Upper lobe of right lung (tissue), 1 donor: Measurements from ENCODE around the gene LMO7. TPM values are rescaled to one million over a fixed set of nuclear protein-coding genes. Genes with fewer than 3 reads are reported as not detected.

Experiments used
- ATAC-seq: fragments of 200-7000 bp; cut with Tn5 transposase; one replicate; pipeline ENCODE4 v1.9.1; 2020; ENCODE audit warnings: mild to moderate bottlenecking, moderate library complexity
- DNase-seq: peaks from one replicate; pipeline ENCODE4 v3.0.0-alpha.2; 2020
- H3K27ac ChIP-seq: fragments of 200-600 bp; one replicate; pipeline ENCODE4 v1.8.0; 2022
- H3K27me3 ChIP-seq: fragments of 200-600 bp; one replicate; pipeline ENCODE4 v1.8.0; 2022; ENCODE audit warnings: mild to moderate bottlenecking
- H3K36me3 ChIP-seq: fragments of 200-600 bp; one replicate; pipeline ENCODE4 v1.8.0; 2022
- H3K4me1 ChIP-seq: fragments of 200-600 bp; one replicate; pipeline ENCODE4 v1.8.0; 2022
- H3K4me3 ChIP-seq: fragments of 200-600 bp; one replicate; pipeline ENCODE4 v1.8.0; 2022; ENCODE audit warnings: mild to moderate bottlenecking
- H3K9me3 ChIP-seq: fragments of 200-600 bp; one replicate; pipeline ENCODE4 v1.8.0; 2022
- intact Hi-C: fragments of 100-400 bp; cut with DNase I; formaldehyde crosslinking; loops from one replicate; pipeline ENCODE4 v1.11.0; 2022
- total RNA-seq: library from RNA; stranded (reverse); fragmentation: NEBNext Ultra II Directional; extraction: Animal tissue kit (Norgen Biotek cat#: 25700); gene quantifications from one replicate; pipeline ENCODE4 v1.2.1, GENCODE V29; 2021
- TF ChIP-seq, protein P1 (sequence below): fragments of 200-600 bp; IDR thresholded peaks from one replicate; pipeline ENCODE4 v1.8.0; 2022; ENCODE audit warnings: antibody characterized with exemption
- donor health status: DM: no; HTN: yes; CAD: no; lungs with severe emphysema.

Gene LMO7
- total RNA-seq, 1 donor from 2014 or later, result 549 TPM

DNA sequence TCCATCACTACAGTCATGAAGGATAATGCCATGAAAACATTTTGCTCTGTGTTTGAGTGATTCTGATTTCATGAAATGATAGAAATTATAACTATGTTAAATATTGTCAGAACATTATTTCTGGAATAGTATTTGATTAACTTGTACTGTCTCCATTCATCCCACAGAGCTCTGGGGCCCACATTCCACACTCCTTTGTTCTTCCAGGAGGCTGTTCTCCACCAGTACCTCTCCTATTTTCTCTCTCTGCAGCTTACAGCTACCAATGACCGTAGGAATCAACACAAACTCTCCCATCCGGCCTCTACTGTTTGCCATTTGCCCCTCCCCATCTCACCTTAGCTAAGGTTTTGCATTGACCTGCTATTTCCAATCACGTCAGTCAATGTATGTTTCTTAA, 240.9 kb downstream of the LMO7 start:
- TF ChIP-seq, protein P1, sequence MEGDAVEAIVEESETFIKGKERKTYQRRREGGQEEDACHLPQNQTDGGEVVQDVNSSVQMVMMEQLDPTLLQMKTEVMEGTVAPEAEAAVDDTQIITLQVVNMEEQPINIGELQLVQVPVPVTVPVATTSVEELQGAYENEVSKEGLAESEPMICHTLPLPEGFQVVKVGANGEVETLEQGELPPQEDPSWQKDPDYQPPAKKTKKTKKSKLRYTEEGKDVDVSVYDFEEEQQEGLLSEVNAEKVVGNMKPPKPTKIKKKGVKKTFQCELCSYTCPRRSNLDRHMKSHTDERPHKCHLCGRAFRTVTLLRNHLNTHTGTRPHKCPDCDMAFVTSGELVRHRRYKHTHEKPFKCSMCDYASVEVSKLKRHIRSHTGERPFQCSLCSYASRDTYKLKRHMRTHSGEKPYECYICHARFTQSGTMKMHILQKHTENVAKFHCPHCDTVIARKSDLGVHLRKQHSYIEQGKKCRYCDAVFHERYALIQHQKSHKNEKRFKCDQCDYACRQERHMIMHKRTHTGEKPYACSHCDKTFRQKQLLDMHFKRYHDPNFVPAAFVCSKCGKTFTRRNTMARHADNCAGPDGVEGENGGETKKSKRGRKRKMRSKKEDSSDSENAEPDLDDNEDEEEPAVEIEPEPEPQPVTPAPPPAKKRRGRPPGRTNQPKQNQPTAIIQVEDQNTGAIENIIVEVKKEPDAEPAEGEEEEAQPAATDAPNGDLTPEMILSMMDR, result no peak
- Histone ChIP-seq H3K4me3 (no peak overlapping the region), H3K27ac (no peak overlapping the region), H3K9me3 (no peaks in the 10 kb centered on the region), H3K27me3 (no peaks in the 10 kb centered on the region), H3K36me3 (no peaks in the 10 kb centered on the region), H3K4me1 (no peaks in the 10 kb centered on the region)
- ATAC-seq (no peak), DNase-seq (no peak)
- intact Hi-C loops, result loop anchor here (10.0 kb wide), 2 partner anchors 598 to 1028 kb away; no protein-coding TSS in a partner anchor

DNA sequence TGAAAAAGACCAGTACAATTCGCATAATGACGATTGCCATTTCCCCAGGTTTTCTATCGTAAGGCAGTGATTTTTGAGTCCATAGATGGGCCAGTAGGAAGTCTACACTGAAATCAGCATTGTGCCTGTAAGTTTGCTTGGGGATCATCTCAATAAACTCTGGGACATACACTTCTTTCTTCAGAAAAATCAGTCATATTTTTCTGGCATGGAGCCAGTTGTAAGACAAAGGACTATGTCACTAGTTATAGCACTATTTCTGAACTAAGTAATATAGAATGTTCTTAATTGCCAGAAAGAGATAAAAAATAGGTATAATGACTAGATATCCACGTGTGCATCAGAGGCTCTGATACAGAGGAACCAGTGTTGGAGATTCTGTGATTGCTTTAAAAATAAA, 243.5 kb downstream of the LMO7 start:
- intact Hi-C loops, result loop anchor here (10.0 kb wide), 2 partner anchors 595 to 1025 kb away; no protein-coding TSS in a partner anchor
- no peaks in the 10 kb centered on the region for H3K4me1 ChIP-seq
- ATAC-seq, result no peak

DNA sequence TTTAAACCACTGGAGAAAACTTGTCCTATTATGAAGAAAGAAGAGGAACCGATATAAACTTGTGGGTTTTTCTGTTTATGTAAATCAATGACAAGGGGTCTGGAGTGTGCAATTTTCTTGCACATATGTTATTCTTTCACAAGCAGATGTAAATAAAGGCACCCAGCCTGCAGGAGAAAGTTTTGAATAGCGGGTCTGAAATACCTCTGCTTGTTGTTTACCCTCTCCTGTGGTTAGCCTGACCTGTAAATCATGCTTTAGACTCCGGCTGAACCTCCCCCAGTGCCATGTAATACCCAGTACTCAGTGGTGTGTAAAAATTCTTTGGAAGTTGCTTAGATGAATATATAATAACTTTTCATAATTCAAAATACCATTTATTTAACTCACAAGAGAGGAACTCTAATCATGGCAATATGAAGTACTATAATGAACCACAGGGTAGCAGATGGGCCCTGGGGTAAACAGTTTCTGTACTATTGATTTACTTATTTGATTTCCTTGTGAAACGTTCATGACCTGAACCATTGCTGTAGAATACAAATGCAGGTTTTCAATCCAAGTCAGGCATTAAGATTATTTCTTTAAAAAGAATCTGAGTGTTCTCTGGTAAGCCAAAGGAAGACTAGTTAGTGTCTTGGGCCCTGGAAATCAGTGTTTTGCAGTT, 245.1 kb downstream of the LMO7 start:
- DNase-seq (no peak), ATAC-seq (no peak)

More for the DNA sequence above, 243.5 kb downstream of the LMO7 start:
- Histone ChIP-seq H3K4me3 (no peak overlapping the region), H3K27ac (no peak overlapping the region), H3K36me3 (no peaks in the 10 kb centered on the region), H3K27me3 (no peaks in the 10 kb centered on the region), H3K9me3 (no peaks in the 10 kb centered on the region)
- TF ChIP-seq, protein P1, result no peak
- DNase-seq, result no peak

DNA sequence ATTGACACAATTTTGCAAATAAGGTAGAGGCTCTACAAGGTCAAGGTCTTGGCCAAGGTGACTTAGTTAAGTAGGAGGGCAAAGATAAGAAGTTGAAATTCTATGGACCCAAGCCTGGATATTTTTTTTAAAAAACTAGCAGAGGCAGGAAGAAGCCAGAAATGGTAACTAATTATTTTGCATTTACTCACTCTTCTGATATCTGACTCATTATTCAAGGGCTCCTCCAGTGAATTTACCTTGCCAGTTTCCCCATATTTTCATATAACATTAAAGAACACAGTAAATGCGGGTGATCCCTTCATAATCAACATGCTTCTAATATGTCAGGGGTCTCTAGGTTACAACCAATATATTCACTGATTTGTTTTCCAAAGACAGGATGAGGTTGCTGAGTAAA, 246.1 kb downstream of the LMO7 start:
- DNase-seq (no peak), ATAC-seq (no peak)
- H3K27me3 ChIP-seq, result no peaks in the 10 kb centered on the region
- H3K4me3 ChIP-seq, result no peak overlapping the region
- TF ChIP-seq, protein P1, result no peak
- H3K36me3 ChIP-seq, result no peaks in the 10 kb centered on the region
- H3K4me1 ChIP-seq, result no peaks in the 10 kb centered on the region
- no peak overlapping the region for H3K27ac ChIP-seq
- intact Hi-C loops, result no loop called here
- H3K9me3 ChIP-seq, result no peaks in the 10 kb centered on the region

More for the DNA sequence above, 245.1 kb downstream of the LMO7 start:
- Histone ChIP-seq H3K36me3 (no peaks in the 10 kb centered on the region), H3K9me3 (no peaks in the 10 kb centered on the region), H3K4me1 (no peaks in the 10 kb centered on the region), H3K4me3 (no peak overlapping the region), H3K27me3 (no peaks in the 10 kb centered on the region), H3K27ac (no peak overlapping the region)
- TF ChIP-seq, protein P1, result no peak
- intact Hi-C loops, result no loop called here

DNA sequence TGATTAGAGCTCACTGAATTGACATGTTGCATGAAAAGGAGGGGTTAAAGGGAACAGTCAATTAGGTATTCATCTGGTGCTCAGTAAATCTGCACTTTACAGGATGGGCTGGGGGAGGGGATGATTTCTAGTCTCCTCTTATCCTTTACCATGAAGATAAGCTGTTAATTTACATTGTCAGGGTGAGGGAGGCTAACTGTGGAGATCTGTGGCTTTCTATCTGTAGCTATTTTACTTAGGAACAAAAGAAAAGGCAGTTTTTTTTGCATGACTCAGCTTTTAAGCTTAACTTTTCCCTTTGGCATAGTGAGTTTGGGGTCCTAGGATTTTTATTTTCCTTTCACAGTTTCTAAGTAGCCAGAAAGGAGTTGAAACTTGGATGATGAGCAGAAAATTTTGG, 253.3 kb downstream of the LMO7 start:
- DNase-seq (no peak), ATAC-seq (no peak)
- Histone ChIP-seq H3K9me3 (no peaks in the 10 kb centered on the region), H3K4me1 (no peaks in the 10 kb centered on the region), H3K27ac (no peak overlapping the region), H3K4me3 (no peak overlapping the region), H3K36me3 (no peaks in the 10 kb centered on the region), H3K27me3 (no peaks in the 10 kb centered on the region)
- TF ChIP-seq, protein P1, result no peak
- intact Hi-C loops, result no loop called here
